GM20431 (cell line): ENCODE results near the gene POMGNT1.

Experiments used
- in situ Hi-C: fragments of 300-500 bp; cut with MseI, MboI; formaldehyde crosslinking; loops from one replicate; pipeline ENCODE4 v1.15.0; 2020; ENCODE audit warnings: low sequenced_read_pairs; ENCODE audit not compliant: unreplicated experiment

The POMGNT1 gene

DNA sequence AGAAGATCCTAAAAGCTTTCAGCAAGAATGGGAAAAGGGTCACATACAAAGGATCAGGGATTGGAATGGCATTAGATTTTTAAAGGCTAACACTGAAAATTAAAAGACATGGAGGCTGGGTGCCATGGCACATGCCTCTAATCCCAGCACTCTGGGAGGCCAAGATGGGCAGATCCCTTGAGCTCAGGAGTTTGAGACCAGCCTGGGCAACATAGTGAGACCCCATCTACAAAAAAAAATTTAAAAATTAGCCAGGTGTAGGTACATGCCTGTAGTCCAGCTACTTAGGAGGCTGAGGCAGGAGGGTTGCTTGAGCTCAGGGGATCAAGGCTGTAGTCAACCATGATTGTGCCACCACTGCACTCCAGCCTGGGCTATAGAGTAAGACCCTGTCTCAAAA is 17.3 kb upstream of the POMGNT1 start:
- in situ Hi-C loops = no loop called here

DNA sequence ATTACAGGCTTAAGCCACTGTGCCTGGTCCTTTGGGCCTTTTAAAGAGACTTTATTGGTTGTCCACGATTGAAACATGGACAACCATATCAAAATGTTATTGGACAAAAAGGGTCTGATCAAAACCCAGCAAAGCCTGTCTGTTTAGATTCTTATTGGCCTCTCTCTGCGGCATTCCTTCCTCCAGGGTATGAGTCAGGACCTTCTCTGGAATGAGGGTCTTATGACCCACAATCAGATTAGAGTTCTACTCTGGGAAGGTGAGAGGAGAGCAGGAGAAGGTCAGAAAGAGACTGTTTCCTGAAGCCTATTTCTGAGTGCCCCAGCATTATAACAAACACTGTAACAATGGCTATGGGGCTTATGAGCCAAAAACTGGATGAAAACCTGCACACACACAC is 12.8 kb upstream of the POMGNT1 start:
- in situ Hi-C loops = no loop called here

DNA sequence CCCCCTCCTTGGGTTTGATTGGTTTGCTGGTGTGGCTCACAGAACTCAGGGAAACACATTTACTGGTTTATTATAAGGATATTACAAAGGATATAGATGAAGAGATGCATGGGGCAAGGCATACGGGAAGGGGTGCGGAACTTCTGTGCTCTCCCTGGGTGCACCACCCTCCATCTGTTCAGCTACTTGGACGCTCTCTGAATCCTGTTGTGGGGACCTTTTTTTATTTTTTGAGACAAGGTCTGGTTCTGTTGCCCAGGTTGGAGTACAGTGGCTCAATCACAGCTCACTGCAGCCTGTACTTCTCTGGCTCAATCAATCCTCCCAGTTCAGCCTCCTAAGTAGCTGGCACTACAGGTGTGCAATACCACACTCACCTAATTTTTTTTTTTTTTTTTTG is 12.3 kb upstream of the POMGNT1 start:
- in situ Hi-C loops = no loop called here

DNA sequence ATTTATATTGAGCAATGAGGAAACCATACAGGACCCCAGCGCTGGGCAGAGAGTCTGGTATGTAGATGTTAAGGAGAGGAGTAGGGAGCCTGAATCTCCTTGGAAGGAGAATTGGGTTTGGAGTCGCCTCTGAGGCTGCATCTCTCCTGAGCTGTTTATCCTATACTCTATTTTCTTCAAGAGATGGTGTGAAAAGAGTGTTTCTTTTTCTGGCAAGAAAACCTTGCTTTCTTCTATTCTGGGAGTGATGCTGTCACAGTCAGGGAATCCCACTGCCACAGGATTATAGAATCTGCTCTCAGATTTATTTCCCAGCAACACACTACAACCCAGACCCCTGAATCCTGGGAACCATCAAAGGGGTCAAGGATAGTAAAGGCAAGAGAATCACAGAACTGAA is 8.2 kb upstream of the POMGNT1 start:
- in situ Hi-C loops = no loop called here

DNA sequence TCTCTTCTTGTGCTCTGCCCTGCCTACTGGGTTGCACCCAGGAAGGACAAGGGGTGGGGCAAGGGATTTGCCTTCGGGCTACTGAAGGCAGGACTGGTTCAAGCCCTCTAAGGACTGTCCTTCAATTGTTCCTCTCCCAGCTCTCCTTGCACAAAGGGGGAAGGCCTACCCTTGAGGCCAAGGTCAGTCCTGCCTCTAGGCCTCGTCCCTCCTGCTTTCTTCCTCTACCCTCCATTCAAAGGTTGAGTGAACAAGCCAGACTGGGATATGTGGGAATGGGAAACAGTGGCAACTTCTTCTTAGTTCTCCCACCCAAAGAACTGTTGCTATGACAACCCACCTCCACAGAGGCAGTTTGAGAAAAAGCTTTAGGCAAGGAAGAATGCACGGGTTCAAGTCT is 7.6 kb upstream of the POMGNT1 start:
- in situ Hi-C loops = no loop called here

DNA sequence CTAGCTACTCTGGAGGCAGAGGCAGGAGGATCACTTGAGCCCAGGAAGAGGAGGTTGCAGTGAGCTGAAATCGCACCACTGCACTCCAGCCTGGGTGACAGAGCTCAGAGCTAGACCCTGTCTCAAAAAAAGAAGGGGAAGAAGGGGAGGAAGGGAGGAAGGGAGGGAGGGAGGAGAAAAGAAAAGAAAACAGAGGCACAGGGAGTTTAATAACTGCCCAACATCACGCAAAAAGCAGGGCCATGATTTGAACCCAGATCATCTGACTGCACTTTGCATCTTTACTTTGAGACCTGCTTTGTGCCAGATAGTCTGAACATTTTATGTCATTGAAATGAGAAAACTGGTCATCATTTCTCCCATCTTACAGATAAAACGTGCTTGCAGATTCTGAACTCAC is 6.9 kb upstream of the POMGNT1 start:
- in situ Hi-C loops = no loop called here

DNA sequence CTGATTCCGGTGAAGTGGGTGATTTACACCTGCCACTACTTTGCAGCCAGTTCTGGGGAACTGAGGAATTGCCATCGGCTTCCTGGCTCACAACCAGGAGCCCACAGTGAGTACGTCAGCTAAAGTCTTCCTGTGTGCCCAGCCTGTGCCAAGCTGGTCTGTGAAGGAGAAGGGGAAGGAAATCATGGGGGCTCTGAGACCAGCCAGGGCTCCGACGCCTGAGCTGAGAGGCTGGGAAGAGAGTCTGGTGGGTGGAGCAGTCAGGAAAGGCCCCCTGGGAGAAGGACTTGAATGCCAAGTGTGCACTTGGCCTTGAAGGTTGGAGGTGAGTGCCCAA is 6.1 kb upstream of the POMGNT1 start:
- in situ Hi-C loops = no loop called here

DNA sequence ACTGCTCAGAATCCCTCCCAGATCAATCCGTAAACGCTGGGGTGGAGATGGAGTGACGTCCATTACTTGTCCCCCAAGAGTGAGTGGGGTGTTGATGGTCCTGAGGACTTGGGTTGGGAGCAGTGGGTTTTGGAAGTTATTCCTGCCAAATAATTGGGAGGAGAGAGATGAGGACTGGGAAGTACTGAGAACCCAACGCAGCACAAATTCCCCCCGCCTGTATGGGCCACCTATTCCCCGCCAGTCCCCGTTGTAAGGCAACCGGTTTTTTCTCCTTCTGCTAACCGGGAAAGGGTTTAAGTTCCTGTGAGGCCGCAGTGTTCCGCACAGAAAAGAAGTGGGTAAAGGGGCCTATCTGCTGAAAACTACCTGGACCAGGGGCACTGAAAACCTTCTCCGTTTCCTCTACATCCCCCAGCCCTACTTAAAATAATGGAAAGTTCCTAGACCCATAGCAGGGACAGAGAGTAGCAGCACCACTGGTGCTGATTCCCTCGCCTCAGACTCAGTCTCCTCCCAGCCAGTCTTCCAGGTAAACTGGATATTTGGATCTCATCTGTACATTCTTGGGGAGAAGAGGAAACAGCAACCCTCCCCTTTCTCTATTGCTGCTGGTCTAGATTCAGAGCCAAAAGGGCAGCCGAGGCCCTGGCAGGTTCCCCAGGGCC is 5.6 kb upstream of the POMGNT1 start:
- in situ Hi-C loops = no loop called here

DNA sequence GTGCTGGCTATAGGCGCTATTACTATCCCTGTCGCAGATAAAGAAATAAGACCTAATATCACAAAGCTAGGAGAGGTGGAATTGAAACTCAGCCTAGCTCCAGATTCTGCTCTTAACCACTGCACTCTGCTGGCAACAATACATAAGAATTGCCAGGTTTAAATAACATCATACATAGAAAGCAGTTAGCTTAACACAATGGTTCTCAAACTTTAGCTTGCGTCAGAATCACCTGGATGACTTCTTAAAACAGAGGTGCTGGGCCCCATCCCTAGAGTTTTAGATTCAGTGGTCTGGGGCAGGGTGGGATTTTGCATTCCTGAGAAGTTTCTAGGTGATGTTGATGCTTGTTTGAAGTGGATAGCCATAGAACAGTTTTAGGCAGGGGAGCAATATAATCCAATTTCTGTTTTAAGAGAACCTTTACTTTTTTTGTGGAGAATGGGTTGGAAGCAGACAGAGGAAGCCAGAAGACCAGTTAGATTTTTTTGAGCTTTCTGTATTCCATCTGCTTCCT is 1.1 kb upstream of the POMGNT1 start:
- in situ Hi-C loops = no loop called here

DNA sequence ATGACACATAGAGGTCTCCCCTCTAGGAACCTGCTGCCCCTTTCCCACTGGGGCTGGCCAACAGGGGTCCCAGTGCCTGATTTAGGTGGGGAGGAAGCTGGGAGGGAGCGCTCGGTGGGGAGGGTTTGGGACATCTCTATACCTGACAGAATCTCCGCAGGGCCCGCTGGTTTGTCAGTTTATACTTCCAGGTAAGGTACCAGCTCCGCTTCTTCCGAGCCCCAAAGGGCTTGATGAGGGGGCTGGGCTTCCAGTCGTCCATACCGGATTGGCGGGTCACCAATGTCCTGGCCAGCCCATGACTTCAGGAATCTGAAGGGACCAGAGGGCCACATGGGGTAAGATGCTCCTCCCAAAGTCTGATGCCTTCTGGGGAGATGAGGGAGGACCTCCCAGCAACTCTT is 672 bp downstream of the POMGNT1 start:
- in situ Hi-C loops = no loop called here

DNA sequence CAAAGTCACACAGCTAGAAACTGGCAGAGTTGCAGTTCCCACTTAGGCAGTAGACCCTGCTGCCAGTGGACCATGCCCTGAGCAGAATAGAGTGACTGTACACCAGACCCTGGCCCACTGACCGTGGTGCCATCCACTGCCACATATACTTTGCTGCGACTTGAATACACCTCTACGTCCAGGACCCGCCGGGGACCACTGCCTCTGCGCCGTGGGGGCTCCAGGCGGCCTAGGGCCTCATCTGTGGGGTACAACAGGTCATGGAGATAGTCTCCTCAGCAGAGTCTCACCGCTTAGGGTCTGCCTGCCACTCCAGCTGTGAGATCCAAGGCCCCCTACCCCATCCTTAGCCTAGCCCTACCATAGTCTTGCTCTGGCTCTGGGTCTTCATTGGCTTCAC is 1.6 kb downstream of the POMGNT1 start:
- in situ Hi-C loops = no loop called here

DNA sequence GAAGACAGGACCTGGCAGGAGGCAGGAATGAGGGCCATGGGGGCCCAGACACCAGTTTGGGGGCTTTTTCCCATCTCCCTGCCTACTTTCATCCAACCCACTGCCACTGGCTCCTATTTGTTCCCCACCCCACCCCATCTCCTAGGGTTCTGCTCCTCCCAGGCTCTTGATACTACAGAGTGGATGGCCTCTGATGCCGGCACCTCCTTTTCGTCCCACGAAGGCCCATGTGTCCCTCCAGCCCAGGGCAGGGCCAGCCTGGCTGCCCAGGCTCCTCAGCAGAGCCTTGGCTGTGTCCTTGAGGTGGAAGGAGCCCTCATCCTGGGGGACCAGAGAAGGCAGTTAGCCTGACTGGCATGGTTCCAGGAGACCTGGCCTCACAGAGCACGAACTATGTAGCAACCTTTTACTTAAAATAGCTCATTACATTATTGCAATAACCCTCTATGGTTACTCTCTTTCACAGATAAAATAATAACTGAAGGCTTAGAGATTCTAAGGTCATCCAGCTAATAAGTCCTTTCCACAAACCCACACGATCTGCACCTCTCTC is 3.5 kb downstream of the POMGNT1 start:
- in situ Hi-C loops = no loop called here

DNA sequence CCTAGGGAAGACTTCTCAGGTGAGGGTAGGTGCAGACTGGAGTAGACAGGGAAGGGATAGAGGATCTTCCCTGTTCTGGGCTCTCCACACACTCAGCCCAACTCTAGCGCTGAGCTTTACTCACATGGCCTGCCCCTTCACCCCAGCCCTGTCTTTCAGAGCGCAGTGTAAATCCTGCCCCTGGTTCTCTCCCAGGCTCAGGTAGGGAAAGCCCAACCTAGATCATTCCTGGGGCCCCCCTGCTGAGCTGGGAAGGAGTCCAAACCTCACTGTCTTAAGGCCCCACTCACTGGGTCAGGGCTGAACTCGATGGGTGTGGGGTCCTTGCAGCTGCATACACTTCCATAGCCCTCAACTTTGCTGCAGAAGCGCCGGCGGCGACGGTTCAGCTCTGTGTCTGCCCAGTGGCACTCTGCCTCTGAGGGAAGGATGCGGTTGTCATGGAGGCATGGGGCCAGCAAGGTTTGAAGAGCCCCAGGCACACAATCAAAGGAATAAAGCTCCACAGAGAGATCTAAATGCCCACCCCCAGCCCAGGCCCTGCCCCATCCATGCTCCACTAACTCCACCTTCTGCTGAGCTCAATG is 4.2 kb downstream of the POMGNT1 start:
- in situ Hi-C loops = no loop called here

DNA sequence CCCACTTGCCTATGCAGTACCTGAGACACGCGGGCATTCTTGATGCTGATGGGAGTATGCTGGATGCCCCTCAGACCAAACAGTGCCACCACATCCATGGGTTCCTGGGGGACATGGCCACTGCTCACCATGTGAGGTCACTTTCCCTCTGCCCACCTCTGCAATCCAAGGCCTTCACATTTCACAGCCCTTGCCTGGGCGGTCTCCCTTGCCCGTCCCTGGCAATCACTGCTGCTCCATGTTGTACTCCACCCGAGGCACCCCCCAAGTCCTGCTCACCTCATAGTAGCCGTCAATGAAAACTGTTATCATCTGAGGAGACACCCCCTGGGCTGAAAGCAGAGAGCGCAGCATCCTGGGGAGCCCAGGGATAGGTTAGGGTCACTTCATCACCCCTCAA is 4.9 kb downstream of the POMGNT1 start:
- in situ Hi-C loops = no loop called here

DNA sequence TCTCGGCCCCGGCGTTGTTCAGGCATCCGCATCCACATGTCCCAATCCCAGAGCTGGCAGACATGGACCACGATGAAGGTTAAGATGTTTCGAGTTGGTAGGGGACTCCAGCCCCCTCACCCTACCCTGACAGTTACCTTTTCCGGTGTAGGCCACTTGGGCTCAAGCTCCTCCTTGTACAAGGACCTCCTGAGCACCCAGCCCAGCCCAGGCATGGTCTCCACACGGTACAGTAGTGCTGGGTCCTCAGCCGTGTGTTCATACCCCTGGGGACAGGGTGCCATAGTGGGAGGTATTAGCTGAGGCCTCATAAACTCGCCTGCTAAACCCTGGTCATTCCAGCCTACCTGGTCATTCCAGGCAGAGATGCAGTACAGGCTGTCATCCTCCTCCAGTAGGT is 6.1 kb downstream of the POMGNT1 start:
- in situ Hi-C loops = no loop called here

DNA sequence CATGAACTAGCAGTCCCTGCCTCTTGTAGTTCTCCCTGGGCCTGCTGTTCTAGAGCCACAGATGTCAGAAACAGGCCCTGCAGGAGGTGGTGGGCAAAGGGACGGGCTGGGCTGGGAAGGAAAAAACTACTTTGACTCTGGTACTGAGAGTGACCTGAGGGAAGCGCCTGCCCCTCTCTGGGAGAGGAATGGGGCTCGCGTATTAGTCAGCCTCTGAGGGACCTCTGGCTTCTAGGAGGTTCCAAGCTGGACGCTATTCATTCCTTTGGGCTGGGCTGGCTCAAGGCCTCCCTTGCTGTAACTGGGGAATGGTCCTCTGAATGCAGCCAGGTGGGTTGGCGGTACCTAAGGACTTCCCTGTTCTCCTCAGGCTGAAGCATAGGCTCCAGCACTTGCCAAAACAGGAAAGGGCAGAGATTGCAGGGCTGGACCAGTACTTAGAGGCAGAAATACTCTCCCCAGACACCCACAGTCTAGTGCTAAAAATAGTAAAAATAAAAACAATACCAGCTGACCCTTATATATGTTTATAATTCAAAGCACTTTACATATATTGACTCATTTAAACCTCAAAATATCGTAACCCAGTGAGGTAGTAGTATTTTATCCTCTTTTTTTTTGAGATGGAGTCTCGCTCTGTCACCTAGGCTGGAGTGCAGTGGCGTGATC is 7.1 kb downstream of the POMGNT1 start:
- in situ Hi-C loops = no loop called here

DNA sequence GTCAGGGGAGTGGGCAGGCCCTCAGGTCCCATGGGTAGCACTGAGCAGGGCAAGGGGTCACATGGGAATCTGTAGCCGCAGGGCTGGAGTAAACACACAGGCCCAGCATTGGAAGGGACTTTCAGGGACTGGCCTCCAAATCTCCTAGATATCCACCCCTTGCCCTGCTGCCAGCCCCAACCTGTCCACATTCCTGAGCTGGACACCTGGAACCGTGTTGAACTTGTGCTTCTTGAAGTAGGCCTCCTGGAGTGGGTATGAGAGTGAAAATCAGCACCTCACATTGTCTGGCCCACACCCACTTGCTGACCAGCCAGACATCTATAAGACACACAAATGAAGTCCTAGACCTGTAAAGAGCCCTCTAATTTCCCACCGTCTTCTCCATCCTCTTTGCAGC is 7.7 kb downstream of the POMGNT1 start:
- in situ Hi-C loops = no loop called here

DNA sequence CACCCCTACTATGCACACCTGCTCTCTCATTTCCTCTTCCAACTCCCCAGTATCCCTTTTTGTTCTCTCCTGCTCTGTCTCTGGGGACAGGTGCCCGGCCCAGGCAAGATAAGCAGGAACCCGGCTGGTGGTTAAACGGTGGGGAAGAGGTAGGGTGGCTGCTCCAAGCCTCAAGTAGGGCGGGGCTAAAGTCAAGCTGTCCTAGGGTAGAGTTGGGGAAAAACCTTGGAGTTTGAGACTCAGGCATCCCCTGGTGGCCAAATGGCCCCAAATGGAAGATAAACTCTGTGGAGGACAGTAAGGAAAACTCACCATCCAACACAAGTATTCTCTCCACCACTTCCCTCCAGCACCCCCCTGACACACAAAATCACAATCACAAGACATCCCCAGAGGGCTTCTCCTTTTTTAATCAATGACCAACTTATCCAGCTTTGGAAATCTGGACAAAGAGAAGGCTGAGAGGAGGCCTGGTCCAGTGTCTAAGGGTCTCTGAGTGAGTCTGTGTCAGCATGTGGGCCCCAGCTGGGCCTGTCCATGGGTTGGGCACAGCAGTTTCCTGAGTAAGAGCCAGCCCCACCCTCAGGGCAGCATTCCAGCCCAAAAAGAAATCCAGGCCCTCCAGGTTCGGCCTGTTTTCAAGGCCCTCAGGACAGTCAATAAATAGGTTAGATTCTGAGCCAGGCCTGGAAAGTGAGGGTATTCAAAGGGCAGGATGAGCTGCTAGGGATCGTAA is 9.8 kb downstream of the POMGNT1 start:
- in situ Hi-C loops = no loop called here

DNA sequence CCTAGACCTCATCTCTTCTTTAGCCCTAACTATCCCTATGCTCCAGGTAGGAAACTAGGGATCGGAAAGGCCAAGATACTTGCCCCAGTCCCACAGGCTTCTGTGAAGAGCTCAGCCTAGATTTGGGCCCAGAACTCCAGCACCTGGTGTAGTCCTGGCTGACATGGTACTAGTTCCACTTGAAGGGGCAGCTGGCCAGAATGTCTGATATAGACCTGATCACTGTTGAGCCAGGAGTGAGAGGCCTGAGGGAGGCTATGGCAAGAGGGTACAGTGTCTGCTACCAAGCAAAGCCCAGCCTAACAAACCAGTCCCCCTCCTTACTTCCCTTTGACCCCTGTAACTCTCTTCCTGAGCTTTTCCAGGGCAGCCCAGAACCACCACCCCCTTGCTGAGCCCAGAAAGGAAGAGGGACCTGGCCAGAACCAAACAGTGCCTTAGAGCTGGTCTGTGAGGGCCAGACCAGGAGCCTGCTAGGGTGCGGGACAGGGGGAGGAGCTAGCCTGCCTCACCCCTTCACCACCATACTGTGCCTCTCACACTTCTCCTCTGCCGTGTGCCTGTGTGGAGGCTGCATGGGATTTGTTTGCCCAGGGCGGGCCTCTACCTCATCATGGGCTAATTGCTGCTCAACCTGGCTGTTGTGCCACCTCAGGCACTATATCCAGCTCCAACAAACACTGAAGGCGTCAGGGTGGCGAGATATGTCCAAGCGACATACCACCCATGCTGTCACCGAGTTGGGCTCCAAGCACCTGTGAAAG is 10.9 kb downstream of the POMGNT1 start:
- in situ Hi-C loops = no loop called here

DNA sequence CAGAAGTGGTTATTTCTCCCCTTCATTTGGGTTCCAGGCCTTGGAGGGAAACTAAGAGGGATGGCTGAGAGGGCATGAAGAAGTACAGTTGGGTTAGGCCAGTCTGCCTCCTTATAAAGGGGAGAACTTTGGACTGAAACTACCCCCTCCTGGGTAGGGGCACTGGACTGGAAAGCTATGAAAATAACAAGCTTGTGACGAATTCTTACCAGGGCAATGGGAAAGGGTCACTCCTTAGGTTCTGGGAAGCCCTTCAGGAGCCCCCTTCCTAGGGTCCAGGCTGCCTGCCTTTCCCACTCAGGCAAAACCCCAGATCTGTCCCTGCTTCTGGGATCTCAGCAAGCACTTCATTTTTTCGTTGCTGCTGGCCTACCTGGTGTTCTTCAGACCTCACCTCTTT is 12.2 kb downstream of the POMGNT1 start:
- in situ Hi-C loops = no loop called here
